Ascending aorta (tissue), 2 donors: Measurements from ENCODE around the gene MYADML2. TPM values are rescaled to one million over a fixed set of nuclear protein-coding genes. Genes with fewer than 3 reads are reported as not detected.

Source experiments
- DNase-seq, 2 donors: peaks; one replicate each; pipeline ENCODE4 v3.0.0-alpha.2; 2019; ENCODE audit warnings: low spot score in 2 of 2
- H3K27ac ChIP-seq, 2 donors: fragments of 200-600 bp; sonication (generic); one replicate each; pipeline ENCODE4 v1.5.1; 2016 to 2017; ENCODE audit warnings: mild to moderate bottlenecking in 1 of 2
- H3K27me3 ChIP-seq: fragments of 200-600 bp; sonication (generic); one replicate; pipeline ENCODE4 v1.5.1; 2017
- H3K36me3 ChIP-seq, 2 donors: fragments of 200-600 bp; sonication (generic); one replicate each; pipeline ENCODE4 v1.5.1; 2016
- H3K4me1 ChIP-seq, 2 donors: fragments of 200-600 bp; sonication (generic); one replicate each; pipeline ENCODE4 v1.5.1; 2016 to 2017; ENCODE audit warnings: mild to moderate bottlenecking in 1 of 2
- H3K4me3 ChIP-seq, 2 donors: fragments of 200-600 bp; sonication (generic); one replicate each; pipeline ENCODE4 v1.5.1; 2016 to 2017; ENCODE audit warnings: mild to moderate bottlenecking in 1 of 2
- H3K9me3 ChIP-seq, 2 donors: fragments of 200-600 bp; sonication (generic); one replicate each; pipeline ENCODE4 v1.5.1; 2016
- CTCF ChIP-seq, 3 experiments: fragments of 200-600 bp in 2 of 3; fragments of 450-650 bp in 1 of 3; sonication (generic) in 2 of 3; IDR thresholded peaks; one replicate each; pipeline ENCODE4 v1.5.1; 2016 to 2019; ENCODE audit warnings: antibody characterized with exemption in 3 of 3, mild to moderate bottlenecking in 1 of 3, moderate library complexity in 1 of 3
- intact Hi-C: fragments of 100-400 bp; cut with DNase I; formaldehyde crosslinking; loops from one replicate; pipeline ENCODE4 v1.15.1; 2023
- total RNA-seq: library from RNA; depleted of rRNA; stranded (reverse); fragments of >200 nt; gene quantifications from one replicate; pipeline ENCODE4 v1.1.0, GENCODE V29; 2016

MYADML2 gene
- total RNA-seq, 1 donor from 2014 or later = not detected

GRCh38 chr17:81909966-81910839 is 36.8 kb downstream of the MYADML2 start:
- Histone ChIP-seq H3K4me3 (peak overlapping the region; percentile 88 to 89), H3K4me1 (peaks cover 2 to 10% of the 10 kb centered on the region in 2 donors), H3K27me3 (no peaks in the 10 kb centered on the region), H3K9me3 (no peaks in the 10 kb centered on the region), H3K27ac (no peak overlapping the region), H3K36me3 (peaks cover 23 to 57% of the 10 kb centered on the region in 2 donors)
- intact Hi-C loops = loop anchor here (1.0 to 5.0 kb wide), 3 partner anchors 17 to 112 kb away; partner anchors contain the start of genes CENPX, LRRC45 and MAFG
- no peak for DNase-seq
- TF ChIP-seq CTCF (IDR thresholded peaks at IDR 0.05) = no peak

GRCh38 chr17:81909231-81909630 is 37.8 kb downstream of the MYADML2 start:
- H3K36me3 ChIP-seq = peaks cover 14 to 53% of the 10 kb centered on the region in 2 donors
- no peak overlapping the region for H3K4me3 ChIP-seq
- no peak overlapping the region for H3K27ac ChIP-seq
- TF ChIP-seq CTCF (IDR thresholded peaks at IDR 0.05) = no peak
- H3K4me1 ChIP-seq = peaks cover 2 to 10% of the 10 kb centered on the region in 2 donors
- H3K9me3 ChIP-seq = no peaks in the 10 kb centered on the region
- DNase-seq = no peak
- no peaks in the 10 kb centered on the region for H3K27me3 ChIP-seq
- intact Hi-C loops = no loop called here

- Histone ChIP-seq H3K4me3 (no peak overlapping the region), H3K27ac (no peak overlapping the region), H3K9me3 (no peaks in the 10 kb centered on the region), H3K27me3 (no peaks in the 10 kb centered on the region), H3K4me1 (peaks cover 2 to 10% of the 10 kb centered on the region in 2 donors), H3K36me3 (peaks cover 9 to 48% of the 10 kb centered on the region in 2 donors)
- TF ChIP-seq CTCF (IDR thresholded peaks at IDR 0.05) = no peak
- intact Hi-C loops = no loop called here
- no peak for DNase-seq
These were observed 38.2 kb downstream of the MYADML2 start for GRCh38 chr17:81908793-81909192.

- H3K36me3 ChIP-seq = peaks cover 6 to 35% of the 10 kb centered on the region in 2 donors
- no peak overlapping the region for H3K4me3 ChIP-seq
- DNase-seq = no peak
- no peaks in the 10 kb centered on the region for H3K27me3 ChIP-seq
- intact Hi-C loops = no loop called here
- TF ChIP-seq CTCF (IDR thresholded peaks at IDR 0.05) = no peak
- H3K4me1 ChIP-seq = peaks cover 4 to 12% of the 10 kb centered on the region in 2 donors
- no peak overlapping the region for H3K27ac ChIP-seq
- no peaks in the 10 kb centered on the region for H3K9me3 ChIP-seq
These were observed 39.6 kb downstream of the MYADML2 start for GRCh38 chr17:81907219-81908145.

- TF ChIP-seq CTCF (IDR thresholded peaks at IDR 0.05) = no peak
- no peak overlapping the region for H3K4me3 ChIP-seq
- H3K27me3 ChIP-seq = no peaks in the 10 kb centered on the region
- intact Hi-C loops = no loop called here
- H3K4me1 ChIP-seq = peaks cover 11 to 14% of the 10 kb centered on the region in 2 donors
- H3K36me3 ChIP-seq = peaks cover 4 to 31% of the 10 kb centered on the region in 2 donors
- H3K27ac ChIP-seq = no peak overlapping the region
- H3K9me3 ChIP-seq = no peaks in the 10 kb centered on the region
- DNase-seq = no peak
These were observed 40.4 kb downstream of the MYADML2 start for GRCh38 chr17:81906476-81907218.
